Astrocyte of the spinal cord (primary cell): ENCODE results near the gene CDK5RAP2.
"Not testable (repeated sequence)": the region's sequence is repeated elsewhere in the genome, so short reads cannot be mapped to it uniquely, and the experiment has no call there.

Source experiments
- DNase-seq: peaks from one replicate; pipeline ENCODE4 v3.0.0; 2011; ENCODE audit warnings: low read depth, low spot score
- H3K4me3 ChIP-seq: 2 replicates; pipeline ENCODE4 v1.5.1; 2011; ENCODE audit warnings: low read depth, mild to moderate bottlenecking, low read length, moderate library complexity
- in situ Hi-C: cut with HindIII; loops from 2 replicates; pipeline ENCODE4 v1.10.0; 2017; ENCODE audit warnings: low sequenced_read_pairs
- TF ChIP-seq, protein P1 (sequence below): IDR thresholded peaks from 2 replicates; pipeline ENCODE4 v1.5.1; 2012; ENCODE audit warnings: low read depth, mild to moderate bottlenecking, low read length, inconsistent platforms

Gene CDK5RAP2

DNA sequence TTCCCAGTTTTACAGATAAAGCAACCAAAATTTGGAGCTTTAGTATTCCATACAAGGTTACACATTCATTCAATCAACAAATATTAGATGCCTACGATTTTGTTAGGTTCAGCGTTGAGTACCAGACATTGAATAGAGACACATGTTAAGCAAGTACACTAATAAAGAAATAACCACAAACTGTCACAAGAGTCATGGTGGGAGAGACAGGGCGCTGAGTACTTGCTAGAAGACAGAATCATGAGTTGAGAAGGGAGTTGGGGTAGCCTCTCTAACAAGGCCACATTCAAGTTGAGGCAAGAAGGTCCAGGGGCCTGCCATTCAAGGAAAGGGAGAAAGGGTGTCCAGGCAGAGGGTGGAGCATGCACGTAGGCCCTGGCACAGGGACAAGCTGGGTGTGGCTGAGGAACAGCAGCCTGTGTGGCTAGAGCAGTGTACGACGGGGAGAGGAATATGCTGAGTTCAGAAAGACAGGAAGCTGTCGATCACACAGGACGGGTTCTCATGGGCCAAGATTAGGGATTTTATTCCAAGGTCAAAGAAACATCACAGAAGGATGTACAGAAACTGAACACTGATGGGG is 17.0 kb downstream of the CDK5RAP2 start:
- no peak overlapping the region for H3K4me3 ChIP-seq
- in situ Hi-C loops, result no loop called here
- TF ChIP-seq, protein P1, sequence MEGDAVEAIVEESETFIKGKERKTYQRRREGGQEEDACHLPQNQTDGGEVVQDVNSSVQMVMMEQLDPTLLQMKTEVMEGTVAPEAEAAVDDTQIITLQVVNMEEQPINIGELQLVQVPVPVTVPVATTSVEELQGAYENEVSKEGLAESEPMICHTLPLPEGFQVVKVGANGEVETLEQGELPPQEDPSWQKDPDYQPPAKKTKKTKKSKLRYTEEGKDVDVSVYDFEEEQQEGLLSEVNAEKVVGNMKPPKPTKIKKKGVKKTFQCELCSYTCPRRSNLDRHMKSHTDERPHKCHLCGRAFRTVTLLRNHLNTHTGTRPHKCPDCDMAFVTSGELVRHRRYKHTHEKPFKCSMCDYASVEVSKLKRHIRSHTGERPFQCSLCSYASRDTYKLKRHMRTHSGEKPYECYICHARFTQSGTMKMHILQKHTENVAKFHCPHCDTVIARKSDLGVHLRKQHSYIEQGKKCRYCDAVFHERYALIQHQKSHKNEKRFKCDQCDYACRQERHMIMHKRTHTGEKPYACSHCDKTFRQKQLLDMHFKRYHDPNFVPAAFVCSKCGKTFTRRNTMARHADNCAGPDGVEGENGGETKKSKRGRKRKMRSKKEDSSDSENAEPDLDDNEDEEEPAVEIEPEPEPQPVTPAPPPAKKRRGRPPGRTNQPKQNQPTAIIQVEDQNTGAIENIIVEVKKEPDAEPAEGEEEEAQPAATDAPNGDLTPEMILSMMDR, result no peak
- DNase-seq, result no peak

DNA sequence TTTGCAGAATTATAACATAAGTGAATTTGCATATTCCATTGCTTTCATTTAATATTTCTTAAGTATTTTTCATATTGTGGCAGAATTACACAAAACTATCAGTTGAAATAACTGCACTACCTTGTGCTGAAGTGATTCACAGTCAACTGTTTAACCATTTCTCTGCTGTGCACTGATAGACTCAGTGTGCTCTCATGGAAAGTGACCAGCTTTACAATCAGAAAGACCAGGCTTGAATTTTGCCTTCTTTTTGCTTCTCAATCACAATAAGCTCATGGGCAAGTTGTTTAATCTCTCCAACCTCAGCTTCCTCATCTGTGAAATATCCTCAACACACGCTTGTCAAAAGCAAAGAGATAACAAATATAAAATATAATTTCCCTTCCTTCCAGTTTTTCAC is 18.3 kb downstream of the CDK5RAP2 start:
- in situ Hi-C loops, result no loop called here
- no peak for DNase-seq
- H3K4me3 ChIP-seq, result no peak overlapping the region
- TF ChIP-seq, protein P1, result no peak

DNA sequence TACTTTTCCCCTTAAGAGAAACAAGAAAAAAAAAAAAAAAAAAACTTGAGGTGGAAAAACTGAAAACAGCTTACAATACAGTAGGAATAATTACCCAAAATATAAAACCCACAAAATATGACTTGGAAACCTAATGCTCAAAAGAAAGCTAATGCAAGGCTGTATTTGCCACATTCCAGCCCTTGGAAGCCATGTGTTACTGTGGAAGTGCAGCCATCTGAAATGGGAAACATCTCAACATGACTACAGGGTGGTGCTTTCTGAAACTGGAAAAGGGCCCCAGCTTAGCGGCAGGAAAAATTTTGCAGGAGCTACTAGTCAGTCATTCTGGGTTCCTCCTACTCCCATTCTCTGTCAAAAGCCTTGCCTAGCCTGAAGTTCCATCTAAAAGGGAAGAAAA is 20.4 kb downstream of the CDK5RAP2 start:
- DNase-seq, result no peak
- no peak overlapping the region for H3K4me3 ChIP-seq
- TF ChIP-seq, protein P1, result no peak
- in situ Hi-C loops, result no loop called here

DNA sequence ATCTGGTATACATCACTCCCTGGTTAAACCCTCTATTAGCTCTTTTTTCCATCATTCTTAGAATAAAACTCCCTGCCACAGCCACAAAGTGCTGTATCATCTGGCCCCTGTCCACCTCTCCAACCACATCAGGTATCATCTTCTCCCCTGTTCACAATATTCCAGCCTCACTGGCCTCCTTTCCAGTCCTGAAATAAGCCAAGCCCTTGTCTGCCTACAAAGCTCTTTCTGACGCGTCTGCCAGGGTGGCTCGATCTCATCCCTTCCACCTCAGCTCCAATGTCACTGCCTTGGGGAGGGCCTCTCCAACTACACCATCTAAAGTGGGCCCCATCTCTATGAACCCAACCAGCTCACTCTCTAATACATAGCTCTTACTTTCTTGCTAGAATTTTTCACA is 21.5 kb downstream of the CDK5RAP2 start:
- in situ Hi-C loops, result no loop called here
- DNase-seq, result no peak
- H3K4me3 ChIP-seq, result no peak overlapping the region
- TF ChIP-seq, protein P1, result no peak

DNA sequence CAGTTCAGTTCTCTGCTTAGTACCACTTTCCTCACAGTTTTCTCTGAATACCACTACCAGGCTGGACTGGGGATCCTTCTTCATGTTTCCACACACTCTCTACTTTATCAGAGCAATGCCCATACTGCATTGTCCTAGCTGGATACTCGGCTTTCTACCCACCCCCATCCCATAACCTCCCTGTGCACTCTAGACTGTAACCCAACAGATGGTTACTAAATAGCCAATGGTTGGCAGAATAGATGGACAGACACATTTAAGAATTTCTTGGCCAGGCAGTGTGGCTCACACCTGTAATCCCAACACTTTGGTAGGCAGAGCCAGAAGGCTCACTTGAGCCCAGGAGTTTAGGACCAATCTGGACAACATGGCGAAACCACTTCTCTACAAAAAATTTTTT is 22.8 kb downstream of the CDK5RAP2 start:
- no peak overlapping the region for H3K4me3 ChIP-seq
- in situ Hi-C loops, result no loop called here
- no peak for DNase-seq
- TF ChIP-seq, protein P1, result no peak

DNA sequence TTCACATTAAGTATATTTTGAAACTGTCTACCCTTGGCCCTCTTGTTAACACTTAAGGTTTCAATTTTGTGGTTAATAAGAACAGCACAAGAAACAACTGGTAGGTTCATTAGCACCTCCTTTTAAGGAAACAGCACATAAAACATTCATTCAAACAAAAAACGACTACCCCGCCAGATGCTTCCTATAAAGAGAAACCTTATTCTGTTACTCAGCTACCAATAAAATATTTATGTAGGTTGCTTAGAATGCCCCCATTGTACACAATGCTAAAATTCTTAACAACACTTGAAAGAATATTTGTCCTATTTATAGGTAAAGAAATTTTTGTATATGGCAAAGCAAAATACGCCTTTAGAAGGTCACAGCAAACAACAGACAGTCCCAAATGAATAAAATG is 23.2 kb downstream of the CDK5RAP2 start:
- TF ChIP-seq, protein P1, result no peak
- H3K4me3 ChIP-seq, result no peak overlapping the region
- no peak for DNase-seq
- in situ Hi-C loops, result no loop called here

DNA sequence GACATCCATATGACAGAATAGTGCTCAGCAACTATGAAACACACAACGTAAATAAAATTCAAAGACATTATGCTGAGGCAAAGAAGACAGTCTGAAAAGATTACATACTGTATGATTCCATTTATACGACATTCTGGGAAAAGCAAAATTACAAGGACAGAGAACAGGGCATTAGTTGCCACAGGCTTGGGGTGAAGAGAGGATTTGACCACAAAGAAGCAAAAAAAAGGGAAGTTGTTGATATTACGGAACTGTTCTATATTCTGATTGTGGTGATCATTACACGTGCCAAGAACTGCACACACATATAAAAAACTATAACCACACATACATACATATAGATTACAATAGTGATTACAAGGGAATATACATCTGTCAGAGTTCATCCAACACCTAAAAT is 24.1 kb downstream of the CDK5RAP2 start:
- H3K4me3 ChIP-seq, result no peak overlapping the region
- TF ChIP-seq, protein P1, result no peak
- in situ Hi-C loops, result no loop called here
- no peak for DNase-seq

DNA sequence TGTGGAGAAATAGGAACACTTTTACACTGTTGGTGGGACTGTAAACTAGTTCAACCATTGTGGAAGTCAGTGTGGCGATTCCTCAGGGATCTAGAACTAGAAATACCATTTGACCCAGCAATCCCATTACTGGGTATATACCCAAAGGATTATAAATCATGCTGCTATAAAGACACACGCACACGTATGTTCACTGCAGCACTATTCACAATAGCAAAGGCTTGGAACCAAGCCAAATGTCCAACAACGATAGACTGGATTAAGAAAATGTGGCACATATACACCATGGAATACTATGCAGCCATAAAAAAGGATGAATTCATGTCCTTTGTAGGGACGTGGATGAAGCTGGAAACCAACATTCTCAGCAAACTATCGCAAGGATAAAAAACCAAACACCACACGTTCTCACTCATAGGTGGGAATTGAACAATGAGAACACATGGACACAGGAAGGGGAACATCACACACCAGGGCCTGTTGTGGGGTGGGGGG is 27.7 kb downstream of the CDK5RAP2 start:
- DNase-seq, in situ Hi-C loops, H3K4me3 ChIP-seq: not testable (repeated sequence)
